GM18498 (cell line): ENCODE results near the gene CD99L2.
"Not testable (repeated sequence)": the region's sequence is repeated elsewhere in the genome, so short reads cannot be mapped to it uniquely, and the experiment has no call there.

ENCODE experiments used
- ATAC-seq: cut with Tn5 transposase; IDR thresholded peaks from one replicate; pipeline ENCODE4 v1.9.1; 2021; ENCODE audit warnings: mild to moderate bottlenecking, moderate library complexity; ENCODE audit not compliant: unreplicated experiment

Gene CD99L2

DNA sequence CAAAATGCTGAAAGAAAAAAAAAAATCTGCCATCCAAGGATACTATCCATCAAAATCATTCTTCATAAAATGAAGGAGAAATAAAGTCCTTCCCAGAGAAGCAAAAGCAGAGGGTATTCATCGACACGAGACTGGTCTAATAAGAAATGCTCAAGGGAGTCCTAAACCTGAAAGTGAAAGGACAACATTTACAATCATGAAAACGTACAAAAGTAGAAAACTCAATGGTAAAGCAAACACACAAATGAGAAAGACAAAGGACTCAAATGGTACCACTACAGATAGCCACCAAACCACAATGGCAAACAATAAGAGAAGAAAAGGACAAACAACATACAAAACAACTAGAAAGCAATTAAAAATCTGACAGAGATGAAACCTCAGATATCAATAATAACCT is 41.0 kb downstream of the CD99L2 start:
- no peak for ATAC-seq

DNA sequence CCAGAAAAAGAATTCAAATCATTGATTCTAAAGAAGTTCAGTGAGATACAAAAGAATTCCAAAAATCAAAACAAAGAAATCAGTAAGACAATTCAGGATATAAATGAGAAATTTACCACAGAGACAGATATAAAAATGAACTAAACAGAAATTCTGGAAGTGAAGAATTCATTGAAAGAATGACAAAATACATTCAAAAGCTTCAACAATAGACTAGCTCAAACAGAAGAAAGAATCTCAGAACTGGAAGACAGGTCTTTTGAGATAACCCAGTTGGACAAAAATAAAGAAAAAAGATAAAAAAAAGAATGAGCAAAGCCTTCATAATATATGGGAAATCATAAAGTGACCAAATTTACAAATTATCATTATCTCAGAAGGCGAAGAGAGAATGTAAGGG is 41.7 kb downstream of the CD99L2 start:
- no peak for ATAC-seq

DNA sequence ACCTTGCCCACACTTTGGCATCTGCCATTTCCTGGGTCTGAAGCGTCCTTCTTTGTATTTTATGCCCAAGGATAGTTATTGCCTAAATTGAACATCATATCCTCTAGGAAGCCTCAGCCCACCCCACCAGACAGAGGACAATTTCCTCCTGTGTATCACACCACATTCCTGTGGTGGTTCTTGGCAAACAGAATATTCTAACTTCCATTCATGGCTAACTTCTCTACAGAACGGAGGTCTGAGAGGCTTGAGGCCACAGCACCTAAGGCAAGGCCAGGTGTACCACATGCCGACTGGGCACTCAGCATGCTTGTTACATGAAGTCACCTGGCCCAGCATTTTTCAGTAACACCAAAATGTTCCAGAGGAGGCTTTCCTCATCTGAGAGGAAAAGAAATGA is 42.4 kb downstream of the CD99L2 start:
- ATAC-seq, result no peak

DNA sequence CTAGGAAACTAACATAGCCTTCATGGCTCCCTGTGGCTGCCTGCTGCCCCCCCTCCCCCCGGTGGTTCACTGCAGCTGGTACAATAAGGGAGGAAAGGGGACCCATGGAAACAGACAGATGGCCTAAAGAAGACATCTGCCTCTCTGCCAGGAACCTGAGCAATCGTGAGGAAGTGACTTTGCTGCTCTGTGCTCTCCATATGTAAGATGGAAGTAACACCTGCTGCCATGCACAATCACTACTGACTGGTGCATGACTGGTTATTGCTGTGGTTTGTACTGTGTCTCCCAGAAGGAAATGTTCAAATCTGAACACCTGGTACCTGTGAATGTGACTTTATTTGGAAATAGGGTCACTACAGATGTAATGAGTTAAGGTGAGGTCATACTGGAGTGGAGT is 43.6 kb downstream of the CD99L2 start:
- no peak for ATAC-seq

DNA sequence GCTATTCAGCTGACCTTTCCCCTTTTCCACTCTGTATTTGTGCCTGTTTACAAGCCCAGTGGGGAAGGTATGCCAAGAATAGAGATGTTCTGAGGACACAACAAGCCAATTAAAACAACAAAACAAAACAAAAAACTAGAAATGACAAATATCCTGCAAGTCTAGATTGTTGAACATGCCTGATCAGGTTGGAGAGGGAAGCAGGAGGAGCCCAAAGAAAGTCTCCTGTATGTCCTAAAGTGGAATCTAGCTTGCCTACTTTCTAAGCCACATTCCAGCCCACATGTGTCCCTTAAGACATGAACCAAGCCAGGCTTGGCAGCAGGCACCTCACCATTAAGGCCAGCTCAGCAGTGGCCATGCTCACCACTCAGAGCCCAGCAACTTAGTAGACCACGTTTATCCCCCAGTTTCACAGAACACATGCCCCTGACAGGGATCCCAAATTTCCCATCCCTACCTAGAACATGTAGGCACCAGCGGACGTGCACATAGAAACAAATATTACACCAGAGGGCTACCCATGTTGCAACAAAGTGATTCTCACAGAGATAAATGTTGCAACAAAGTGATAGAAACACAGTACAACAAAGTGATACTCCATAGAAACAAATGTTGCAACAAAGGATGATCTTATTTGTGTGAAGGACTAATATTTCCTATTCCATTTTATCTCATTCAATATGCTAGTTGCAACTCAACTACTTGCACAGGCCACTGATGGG is 48.3 kb downstream of the CD99L2 start:
- ATAC-seq, result no peak

DNA sequence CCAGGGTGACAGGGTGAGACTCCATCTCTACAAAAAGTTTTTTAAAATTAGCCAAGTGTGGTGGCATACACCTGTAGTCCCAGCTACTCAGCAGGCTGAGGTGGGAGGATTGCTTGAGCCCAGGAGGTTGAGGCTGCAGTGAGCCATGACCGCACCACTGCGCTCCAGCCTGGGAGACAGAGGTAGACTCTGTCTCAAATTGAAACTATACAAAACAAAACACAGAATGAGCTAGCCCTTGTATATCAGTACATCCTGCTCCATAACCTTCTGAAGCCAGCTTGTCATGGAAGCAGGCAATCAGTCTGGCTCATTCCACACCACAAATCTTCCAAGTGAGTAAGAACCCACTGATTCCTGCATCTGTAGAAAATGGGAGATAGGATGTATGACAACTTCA is 49.0 kb downstream of the CD99L2 start:
- ATAC-seq, result peak; percentile 65

DNA sequence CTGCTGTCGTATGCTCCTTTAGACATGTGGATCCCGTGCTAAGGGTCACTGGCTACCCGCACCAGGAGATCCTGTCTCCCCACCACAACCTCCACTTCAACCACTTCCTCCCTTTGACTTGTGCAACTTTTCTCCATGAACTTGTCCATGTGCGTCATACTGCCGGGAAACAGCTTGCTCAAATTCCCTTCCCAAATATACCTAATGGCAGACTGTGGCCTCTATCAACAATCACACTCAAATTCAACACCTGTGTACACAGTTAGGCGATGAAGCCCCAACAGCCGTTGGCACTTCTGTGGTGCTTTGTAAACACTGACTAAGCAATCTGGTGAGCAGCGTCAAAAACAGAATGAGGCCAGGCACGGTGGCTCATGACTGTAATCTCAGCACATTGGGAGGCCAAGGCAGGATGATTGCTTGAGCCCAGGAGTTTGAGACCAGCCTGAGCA is 49.5 kb downstream of the CD99L2 start:
- ATAC-seq, result peak; percentile 21

DNA sequence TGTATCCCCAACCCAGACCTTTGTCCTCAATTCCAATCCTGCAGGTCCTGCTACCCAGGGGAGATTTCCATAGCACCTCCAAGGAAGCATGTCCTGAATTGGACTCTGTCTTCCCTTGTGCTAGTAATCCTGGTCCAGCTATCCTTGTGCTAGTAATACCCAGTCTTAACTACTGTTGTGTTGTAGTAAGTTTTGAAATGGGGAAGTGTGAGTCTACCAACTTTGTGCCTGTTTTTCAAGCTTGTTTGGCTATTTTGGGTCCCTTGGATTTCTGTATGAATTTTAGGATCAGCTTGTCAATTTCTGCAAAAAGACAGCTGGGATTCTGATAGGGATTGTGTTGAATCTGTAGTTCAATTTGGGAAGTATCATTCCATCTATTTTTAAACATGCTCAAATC is 51.4 kb downstream of the CD99L2 start:
- ATAC-seq, result no peak

DNA sequence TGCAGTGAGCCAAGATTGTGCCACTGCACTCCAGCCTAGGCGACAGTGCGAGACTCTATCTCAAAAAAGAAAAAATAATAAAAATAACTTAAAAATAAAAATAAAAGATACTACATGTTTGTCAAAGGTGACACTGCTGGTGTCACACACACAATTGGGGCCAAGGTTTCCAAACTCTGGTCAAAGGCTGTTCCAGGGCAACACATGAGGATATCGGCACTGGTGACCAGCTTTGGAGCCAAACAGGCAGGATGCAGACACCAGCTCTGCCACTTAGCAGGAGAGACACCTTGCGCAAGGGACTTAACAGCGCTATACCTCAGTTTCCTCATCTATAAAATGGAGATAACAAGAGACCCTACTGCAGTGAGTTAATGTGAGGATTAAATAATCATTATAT is 52.3 kb downstream of the CD99L2 start:
- ATAC-seq, result no peak

DNA sequence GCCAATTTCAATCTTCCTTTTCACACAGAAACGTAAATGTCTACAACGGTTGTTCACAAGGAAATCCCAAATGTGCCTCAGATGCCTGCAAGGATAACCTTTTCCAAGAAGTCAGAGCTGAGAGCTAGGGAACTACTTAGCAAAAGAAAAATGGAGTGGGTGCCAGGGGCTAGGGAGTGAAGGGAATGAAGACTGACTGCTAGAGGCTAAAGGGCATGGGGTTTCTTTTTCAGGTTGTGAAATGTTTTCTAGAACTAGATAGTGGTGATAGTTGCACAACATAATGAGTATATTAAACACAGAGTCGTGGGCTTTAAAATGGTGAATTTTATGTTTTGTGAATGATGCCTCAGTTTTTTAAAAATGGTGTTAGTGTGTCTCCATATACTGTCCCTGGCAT is 53.4 kb downstream of the CD99L2 start:
- no peak for ATAC-seq

DNA sequence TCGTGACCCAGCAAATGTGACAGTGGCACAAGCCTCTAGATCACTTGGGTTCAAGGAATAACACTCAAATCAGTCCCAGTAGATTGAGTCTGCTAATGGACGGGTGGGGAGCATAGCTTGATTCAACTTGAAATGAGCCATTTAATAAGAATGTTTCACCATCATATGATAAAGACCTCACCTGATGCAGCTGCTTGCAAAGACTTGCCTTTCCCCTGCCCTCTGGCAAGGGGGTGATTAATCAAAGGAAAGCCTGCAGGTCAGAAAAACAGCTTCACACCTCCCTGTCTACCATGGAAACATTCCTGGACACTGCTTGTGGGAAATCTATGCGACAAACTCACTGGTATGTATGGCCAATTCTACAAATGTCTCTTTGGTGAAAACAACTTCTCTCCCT is 54.5 kb downstream of the CD99L2 start:
- ATAC-seq, result no peak

DNA sequence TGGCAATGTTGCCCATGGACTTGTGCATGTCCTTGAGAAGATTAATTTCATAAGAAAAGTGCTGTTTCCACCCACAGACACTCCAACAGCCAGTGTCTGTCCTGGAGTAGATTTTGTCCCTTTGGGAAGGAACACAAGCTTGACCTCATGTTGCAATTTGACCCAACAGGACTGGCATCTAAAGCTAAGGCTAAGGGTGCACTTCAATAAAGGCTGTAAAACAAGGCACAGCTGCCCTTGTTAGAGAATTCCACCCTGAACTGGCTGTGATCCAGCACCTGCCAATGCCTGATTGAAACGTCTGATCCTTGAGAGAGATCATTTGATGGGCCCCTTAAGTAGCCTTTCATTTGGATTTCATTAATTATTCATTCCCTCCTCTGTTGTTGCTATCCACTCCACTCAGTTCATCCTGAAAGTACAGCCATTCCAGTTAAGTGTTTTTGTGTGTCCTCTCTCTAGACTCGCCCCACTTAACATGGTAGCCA is 56.2 kb downstream of the CD99L2 start:
- ATAC-seq, result no peak

DNA sequence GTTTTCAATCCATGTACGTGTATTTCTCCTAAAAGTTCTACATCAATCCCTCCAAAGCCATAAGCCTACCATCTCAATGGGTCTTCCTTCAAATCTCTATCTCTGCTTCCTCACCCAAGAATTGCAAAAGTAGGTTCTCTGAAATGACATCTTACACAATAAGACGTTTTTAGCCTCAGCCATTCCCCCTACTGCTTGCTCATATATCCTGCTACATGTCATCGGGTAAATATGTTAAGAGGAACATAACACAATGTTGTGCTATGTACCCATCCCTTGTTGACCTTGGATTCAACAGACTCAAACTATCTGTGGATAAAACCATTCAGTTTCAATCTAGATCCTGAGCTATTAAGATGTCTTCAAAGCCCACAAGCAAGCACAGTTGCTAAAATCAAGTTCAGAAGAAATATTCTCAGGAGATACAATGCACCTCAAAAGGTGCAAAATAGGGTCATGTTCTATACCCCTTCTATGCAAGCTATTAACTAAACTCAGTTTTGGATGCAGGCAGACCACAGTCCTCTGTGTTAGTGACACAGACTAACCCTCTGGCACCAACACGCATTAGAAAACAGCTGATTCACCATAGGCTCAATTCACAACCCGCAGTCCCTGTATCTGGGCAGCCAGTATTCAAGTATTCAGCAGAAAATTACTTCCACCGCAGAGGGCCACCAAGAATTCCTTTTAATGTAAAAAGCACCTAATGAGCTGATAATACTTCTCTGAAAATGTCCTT is 56.8 kb downstream of the CD99L2 start:
- ATAC-seq, result no peak

DNA sequence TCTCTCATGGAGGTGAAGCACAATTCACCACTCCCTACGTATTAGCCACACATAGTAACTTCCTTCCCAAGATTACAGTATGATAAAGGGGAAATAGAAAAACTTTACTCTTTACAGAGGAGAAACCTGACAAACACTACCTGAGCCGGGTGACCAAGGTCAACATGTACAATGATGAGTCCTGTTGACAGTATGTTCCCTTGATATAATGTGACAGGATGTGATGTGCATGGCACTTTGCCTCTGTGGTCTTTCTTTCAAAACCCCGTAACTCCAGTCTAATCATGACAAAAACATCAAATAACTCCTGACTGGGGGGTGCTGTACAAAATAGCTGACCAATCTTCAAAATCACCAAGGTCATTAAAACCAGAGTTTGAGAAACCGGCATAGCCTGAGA is 60.6 kb downstream of the CD99L2 start:
- no peak for ATAC-seq

DNA sequence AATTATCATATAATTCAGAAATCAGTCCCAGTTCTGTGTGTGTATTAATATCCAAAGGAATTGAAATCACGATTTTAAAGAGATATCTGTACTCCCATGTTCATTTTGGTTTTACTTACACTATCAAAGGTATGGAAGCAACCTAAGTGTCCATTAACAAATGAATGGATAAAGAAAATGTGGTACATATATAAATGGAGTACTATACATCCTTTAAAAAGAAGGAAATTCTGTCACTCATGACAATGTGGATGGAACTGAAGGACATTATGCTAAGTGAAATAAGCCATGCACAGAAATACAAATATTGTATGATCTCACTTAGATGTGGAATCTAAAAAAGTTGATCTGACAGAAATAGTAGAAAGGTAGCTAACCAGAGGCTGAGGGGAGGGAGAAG is 63.8 kb downstream of the CD99L2 start:
- ATAC-seq, result no peak

DNA sequence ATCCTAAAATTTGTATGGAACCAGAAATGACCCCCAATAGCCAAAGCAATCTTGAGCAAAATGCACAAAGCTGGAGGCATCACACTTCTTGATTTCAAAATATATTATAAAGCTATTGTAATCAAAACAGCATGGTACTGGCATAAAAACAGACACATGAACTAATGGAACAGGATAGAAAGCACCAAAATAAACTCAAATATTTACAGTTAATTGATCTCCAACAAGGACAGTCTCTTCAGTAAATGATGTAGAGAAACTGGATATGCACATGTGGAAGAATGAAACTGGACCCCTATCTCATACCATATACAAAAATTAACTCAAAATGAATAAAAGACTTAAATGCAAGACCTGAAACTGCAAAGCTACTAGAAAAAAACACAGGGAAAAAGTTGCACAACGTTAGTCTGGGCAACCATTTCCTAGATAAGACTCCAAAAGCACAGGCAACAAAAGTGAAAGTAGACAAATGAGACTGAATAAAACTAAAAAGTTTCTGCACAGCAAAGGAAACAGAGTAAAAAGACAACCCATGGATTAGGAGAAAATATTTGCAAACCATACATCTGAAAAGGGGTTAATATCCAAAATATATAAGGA is 64.9 kb downstream of the CD99L2 start:
- ATAC-seq, result no peak

DNA sequence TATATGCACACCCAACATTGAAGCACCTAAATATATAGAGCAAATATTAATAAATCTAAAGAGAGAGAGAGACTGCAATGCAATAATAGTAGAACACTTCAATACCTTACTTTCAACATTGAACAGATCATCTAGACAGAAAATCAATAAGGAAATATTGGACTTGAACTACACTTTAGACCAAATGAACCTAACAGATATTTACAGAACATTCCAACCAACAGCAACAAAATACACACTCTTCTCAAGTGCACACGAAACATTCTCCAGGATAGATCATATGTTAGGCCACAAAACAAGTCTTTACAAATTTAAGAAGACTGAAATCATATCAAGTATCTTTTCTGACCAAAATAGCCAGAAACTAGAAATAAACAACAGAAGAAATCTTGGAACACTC is 66.6 kb downstream of the CD99L2 start:
- no peak for ATAC-seq

DNA sequence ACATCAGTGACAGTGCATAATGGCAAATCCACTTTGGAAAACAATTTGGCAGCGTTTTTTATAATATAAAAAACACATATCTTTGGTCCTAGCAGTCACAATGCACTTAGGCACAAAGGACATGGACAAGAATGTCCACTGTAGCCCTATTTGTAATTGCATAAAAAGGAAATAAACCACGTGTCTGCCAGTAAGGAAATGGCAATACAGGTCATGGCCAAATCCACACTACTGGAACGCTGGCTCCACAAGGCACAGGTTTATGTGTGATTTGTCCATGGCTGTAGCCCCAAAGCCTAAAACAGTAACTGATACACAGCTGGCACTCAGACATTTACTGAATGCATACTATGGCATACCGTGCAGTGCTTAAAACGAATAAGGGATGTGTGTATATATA is 69.7 kb downstream of the CD99L2 start:
- ATAC-seq, result no peak

DNA sequence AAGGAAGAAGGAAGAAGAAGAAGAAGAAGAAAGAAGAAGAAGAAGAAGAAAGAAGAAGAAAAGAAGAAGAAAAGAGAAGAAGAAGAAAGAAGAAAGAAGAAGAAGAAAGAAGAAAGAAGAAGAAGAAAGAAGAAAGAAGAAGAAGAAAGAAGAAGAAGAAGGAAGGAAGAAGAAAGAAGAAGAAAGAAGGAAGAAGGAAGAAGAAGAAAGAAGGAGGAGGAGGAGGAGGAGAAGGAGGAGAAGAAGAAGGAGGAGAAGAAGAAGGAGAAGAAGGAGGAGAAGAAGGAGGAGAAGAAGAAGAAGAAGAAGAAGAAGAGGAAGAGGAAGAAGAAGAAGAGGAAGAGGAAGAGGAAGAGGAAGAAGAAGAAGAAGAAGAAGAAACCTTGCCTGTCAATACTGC is 74.1 kb downstream of the CD99L2 start:
- ATAC-seq, result not testable (repeated sequence)

DNA sequence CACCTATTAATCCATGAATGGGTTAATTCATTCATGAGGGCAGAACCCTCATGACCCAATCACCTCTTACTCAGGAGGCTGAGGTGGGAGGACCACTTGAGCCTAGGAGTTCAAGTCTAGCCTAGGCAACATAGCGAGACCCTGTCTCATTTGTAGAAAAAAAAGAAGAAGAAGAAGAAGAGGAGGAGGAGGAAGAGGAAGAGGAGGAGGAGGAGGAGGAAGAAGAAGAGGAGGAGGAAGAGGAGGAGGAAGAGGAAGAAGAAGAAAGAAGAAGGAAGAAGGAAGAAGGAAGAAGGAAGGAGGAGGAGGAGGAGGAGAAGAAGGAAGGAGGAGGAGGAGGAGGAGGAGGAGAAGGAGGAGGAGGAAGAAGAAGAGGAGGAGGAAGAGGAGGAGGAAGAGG is 74.6 kb downstream of the CD99L2 start:
- not testable (repeated sequence) for ATAC-seq

DNA sequence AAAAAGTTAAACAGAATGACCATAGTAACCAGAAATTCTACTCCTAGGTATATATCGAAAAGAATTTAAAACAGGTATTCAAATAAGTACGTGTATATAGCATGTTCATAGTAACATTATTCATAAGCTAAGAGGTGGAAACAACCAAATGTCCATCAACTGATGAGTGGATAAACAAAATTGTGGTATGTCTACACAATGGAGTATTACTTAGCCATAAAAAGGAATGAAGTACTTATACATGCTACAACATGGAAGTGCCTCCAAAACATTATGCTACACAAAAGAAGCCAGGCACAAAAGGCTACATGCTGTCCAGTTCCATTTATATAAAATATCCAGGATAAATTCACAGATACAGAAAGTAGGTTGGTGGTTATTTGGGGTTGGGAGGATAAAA is 76.5 kb downstream of the CD99L2 start:
- ATAC-seq, result no peak

DNA sequence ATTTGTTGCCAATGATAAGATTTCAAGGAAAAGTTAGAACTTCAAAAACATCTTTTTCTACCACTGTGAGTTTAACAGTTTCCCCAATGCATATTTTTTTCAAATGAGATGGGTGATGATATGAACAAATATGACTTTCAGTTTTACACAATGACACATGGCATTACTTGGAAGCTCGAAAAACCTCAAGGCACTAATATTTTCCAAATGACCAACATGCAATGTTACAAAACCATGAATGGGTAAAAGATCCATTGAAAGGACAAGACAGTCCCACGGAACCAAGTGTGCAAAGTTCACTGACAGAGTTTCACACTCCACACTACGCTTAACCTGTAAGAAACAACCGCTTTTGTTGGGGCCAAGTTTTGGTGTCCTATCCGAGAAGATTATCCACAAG is 84.5 kb downstream of the CD99L2 start:
- ATAC-seq, result no peak
